ENCODE results near the gene PLXDC2. TPM values are rescaled to one million over a fixed set of nuclear protein-coding genes. Genes with fewer than 3 reads are reported as not detected.

PLXDC2 gene
- total and polyA plus RNA-seq, 2 experiments from 2014 or later = 13.5 to 19.4 TPM

DNA sequence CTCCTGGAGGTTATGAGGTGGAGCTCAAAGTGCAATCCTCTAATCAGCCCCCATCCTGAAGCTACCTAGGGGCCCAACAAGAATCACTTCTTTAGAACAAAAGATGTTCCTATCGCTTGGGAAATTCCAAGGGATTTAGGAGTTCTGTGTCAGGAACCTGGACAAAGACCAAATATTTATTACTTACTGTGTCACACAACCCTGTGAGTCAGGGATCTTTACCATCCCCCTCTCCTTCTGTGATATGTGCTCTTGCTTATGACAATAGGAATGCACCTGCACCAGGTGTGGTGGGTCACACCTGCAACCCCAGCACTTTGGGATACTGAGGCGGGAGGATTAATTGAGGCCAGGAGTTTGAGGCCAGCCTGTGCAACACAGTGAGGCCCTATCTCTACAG lies 485.8 kb downstream of the PLXDC2 start:
- Mint-ChIP-seq H3K4me1 (peaks cover 5% of the 10 kb centered on the region; the same call in 2 of the 3 replicates), H3K36me3 (ENCODE audit: low read depth) (peaks cover 61% of the 10 kb centered on the region), H3K4me3 (no peak overlapping the region), H3K27me3 (ENCODE audit: insufficient read depth, low read depth, poor library complexity) (peaks cover 3% of the 10 kb centered on the region), H3K27ac (no peak overlapping the region), H3K9me3 (peaks cover 55% of the 10 kb centered on the region)
- no peaks in the 10 kb centered on the region for H3K27me3 ChIP-seq (ENCODE audit: insufficient read depth)
- H3K4me3 ChIP-seq = no peak overlapping the region
- H3K36me3 ChIP-seq (ENCODE audit: insufficient read depth) = peaks cover 11% of the 10 kb centered on the region; the same call in 1 of the 2 replicates
- no peak for DNase-seq (ENCODE audit: low spot score)
- no peaks in the 10 kb centered on the region for H4K20me1 ChIP-seq (replicated peaks; ENCODE audit: insufficient read depth)
- H3F3A ChIP-seq (replicated peaks; ENCODE audit: low read depth) = no peaks in the 10 kb centered on the region
- H3K9me2 ChIP-seq (ENCODE audit: insufficient read depth) = peaks cover 5% of the 10 kb centered on the region
- TF ChIP-seq EZH2phosphoT487 (IDR thresholded peaks at IDR 0.05; ENCODE audit: unreplicated experiment) = no peak
- TF ChIP-seq NANOG (IDR thresholded peaks at IDR 0.05; ENCODE audit: borderline replicate concordance) = no peak
- no peak for TF ChIP-seq ZNF114 (CRISPR knock-in tag; IDR thresholded peaks at IDR 0.05)
- no peak for TF ChIP-seq CREB1 (CRISPR knock-in tag; IDR thresholded peaks at IDR 0.05; ENCODE audit: low read depth)
- no peak for TF ChIP-seq ZNF331 (CRISPR knock-in tag; IDR thresholded peaks at IDR 0.05; ENCODE audit: low read depth)
- no peak for TF ChIP-seq POLR2AphosphoS5 (IDR thresholded peaks at IDR 0.05; ENCODE audit: low read depth)
- TF ChIP-seq, protein P1, sequence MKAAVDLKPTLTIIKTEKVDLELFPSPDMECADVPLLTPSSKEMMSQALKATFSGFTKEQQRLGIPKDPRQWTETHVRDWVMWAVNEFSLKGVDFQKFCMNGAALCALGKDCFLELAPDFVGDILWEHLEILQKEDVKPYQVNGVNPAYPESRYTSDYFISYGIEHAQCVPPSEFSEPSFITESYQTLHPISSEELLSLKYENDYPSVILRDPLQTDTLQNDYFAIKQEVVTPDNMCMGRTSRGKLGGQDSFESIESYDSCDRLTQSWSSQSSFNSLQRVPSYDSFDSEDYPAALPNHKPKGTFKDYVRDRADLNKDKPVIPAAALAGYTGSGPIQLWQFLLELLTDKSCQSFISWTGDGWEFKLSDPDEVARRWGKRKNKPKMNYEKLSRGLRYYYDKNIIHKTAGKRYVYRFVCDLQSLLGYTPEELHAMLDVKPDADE (IDR thresholded peaks at IDR 0.05) = no peak
- no peak for TF ChIP-seq JUNB (IDR thresholded peaks at IDR 0.05; ENCODE audit: unreplicated experiment)
- TF ChIP-seq, protein P2, sequence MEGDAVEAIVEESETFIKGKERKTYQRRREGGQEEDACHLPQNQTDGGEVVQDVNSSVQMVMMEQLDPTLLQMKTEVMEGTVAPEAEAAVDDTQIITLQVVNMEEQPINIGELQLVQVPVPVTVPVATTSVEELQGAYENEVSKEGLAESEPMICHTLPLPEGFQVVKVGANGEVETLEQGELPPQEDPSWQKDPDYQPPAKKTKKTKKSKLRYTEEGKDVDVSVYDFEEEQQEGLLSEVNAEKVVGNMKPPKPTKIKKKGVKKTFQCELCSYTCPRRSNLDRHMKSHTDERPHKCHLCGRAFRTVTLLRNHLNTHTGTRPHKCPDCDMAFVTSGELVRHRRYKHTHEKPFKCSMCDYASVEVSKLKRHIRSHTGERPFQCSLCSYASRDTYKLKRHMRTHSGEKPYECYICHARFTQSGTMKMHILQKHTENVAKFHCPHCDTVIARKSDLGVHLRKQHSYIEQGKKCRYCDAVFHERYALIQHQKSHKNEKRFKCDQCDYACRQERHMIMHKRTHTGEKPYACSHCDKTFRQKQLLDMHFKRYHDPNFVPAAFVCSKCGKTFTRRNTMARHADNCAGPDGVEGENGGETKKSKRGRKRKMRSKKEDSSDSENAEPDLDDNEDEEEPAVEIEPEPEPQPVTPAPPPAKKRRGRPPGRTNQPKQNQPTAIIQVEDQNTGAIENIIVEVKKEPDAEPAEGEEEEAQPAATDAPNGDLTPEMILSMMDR (conservative IDR thresholded peaks at IDR 0.05; ENCODE audit: low read depth in 2 of 2) = no peak
- TF ChIP-seq, protein P3, sequence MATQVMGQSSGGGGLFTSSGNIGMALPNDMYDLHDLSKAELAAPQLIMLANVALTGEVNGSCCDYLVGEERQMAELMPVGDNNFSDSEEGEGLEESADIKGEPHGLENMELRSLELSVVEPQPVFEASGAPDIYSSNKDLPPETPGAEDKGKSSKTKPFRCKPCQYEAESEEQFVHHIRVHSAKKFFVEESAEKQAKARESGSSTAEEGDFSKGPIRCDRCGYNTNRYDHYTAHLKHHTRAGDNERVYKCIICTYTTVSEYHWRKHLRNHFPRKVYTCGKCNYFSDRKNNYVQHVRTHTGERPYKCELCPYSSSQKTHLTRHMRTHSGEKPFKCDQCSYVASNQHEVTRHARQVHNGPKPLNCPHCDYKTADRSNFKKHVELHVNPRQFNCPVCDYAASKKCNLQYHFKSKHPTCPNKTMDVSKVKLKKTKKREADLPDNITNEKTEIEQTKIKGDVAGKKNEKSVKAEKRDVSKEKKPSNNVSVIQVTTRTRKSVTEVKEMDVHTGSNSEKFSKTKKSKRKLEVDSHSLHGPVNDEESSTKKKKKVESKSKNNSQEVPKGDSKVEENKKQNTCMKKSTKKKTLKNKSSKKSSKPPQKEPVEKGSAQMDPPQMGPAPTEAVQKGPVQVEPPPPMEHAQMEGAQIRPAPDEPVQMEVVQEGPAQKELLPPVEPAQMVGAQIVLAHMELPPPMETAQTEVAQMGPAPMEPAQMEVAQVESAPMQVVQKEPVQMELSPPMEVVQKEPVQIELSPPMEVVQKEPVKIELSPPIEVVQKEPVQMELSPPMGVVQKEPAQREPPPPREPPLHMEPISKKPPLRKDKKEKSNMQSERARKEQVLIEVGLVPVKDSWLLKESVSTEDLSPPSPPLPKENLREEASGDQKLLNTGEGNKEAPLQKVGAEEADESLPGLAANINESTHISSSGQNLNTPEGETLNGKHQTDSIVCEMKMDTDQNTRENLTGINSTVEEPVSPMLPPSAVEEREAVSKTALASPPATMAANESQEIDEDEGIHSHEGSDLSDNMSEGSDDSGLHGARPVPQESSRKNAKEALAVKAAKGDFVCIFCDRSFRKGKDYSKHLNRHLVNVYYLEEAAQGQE (IDR thresholded peaks at IDR 0.05; ENCODE audit: unreplicated experiment) = no peak
- TF ChIP-seq STAT1 (IDR thresholded peaks at IDR 0.05; ENCODE audit: unreplicated experiment) = no peak
- TF ChIP-seq, protein P4, sequence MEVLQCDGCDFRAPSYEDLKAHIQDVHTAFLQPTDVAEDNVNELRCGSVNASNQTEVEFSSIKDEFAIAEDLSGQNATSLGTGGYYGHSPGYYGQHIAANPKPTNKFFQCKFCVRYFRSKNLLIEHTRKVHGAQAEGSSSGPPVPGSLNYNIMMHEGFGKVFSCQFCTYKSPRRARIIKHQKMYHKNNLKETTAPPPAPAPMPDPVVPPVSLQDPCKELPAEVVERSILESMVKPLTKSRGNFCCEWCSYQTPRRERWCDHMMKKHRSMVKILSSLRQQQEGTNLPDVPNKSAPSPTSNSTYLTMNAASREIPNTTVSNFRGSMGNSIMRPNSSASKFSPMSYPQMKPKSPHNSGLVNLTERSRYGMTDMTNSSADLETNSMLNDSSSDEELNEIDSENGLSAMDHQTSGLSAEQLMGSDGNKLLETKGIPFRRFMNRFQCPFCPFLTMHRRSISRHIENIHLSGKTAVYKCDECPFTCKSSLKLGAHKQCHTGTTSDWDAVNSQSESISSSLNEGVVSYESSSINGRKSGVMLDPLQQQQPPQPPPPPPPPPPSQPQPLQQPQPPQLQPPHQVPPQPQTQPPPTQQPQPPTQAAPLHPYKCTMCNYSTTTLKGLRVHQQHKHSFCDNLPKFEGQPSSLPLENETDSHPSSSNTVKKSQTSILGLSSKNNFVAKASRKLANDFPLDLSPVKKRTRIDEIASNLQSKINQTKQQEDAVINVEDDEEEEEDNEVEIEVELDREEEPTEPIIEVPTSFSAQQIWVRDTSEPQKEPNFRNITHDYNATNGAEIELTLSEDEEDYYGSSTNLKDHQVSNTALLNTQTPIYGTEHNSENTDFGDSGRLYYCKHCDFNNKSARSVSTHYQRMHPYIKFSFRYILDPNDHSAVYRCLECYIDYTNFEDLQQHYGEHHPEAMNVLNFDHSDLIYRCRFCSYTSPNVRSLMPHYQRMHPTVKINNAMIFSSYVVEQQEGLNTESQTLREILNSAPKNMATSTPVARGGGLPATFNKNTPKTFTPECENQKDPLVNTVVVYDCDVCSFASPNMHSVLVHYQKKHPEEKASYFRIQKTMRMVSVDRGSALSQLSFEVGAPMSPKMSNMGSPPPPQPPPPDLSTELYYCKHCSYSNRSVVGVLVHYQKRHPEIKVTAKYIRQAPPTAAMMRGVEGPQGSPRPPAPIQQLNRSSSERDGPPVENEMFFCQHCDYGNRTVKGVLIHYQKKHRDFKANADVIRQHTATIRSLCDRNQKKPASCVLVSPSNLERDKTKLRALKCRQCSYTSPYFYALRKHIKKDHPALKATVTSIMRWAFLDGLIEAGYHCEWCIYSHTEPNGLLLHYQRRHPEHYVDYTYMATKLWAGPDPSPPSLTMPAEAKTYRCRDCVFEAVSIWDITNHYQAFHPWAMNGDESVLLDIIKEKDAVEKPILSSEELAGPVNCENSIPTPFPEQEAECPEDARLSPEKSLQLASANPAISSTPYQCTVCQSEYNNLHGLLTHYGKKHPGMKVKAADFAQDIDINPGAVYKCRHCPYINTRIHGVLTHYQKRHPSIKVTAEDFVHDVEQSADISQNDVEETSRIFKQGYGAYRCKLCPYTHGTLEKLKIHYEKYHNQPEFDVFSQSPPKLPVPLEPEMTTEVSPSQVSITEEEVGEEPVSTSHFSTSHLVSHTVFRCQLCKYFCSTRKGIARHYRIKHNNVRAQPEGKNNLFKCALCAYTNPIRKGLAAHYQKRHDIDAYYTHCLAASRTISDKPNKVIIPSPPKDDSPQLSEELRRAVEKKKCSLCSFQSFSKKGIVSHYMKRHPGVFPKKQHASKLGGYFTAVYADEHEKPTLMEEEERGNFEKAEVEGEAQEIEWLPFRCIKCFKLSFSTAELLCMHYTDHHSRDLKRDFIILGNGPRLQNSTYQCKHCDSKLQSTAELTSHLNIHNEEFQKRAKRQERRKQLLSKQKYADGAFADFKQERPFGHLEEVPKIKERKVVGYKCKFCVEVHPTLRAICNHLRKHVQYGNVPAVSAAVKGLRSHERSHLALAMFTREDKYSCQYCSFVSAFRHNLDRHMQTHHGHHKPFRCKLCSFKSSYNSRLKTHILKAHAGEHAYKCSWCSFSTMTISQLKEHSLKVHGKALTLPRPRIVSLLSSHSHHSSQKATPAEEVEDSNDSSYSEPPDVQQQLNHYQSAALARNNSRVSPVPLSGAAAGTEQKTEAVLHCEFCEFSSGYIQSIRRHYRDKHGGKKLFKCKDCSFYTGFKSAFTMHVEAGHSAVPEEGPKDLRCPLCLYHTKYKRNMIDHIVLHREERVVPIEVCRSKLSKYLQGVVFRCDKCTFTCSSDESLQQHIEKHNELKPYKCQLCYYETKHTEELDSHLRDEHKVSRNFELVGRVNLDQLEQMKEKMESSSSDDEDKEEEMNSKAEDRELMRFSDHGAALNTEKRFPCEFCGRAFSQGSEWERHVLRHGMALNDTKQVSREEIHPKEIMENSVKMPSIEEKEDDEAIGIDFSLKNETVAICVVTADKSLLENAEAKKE (CRISPR knock-in tag; IDR thresholded peaks at IDR 0.05) = no peak
- no peaks in the 10 kb centered on the region for H3K4me1 ChIP-seq (ENCODE audit: insufficient read depth)
- H3K4me2 ChIP-seq = no peak overlapping the region
- no peak overlapping the region for H3K27ac ChIP-seq (ENCODE audit: low read depth)
- no peak for ATAC-seq
- no peaks in the 10 kb centered on the region for H3K79me2 ChIP-seq (replicated peaks; ENCODE audit: insufficient read depth)
- H2AFZ ChIP-seq = no peak overlapping the region
